BLaER1 (cell line): ENCODE measurements around the gene GPT2.
"Not testable (repeated sequence)": the region's sequence is repeated elsewhere in the genome, so short reads cannot be mapped to it uniquely, and the experiment has no call there.

Experiments
- H3K27ac ChIP-seq: shearing (Covaris generic); formaldehyde crosslinking; 2 replicates; pipeline ENCODE4 v1.8.1; 2022
- H3K27me3 ChIP-seq: shearing (Covaris generic); formaldehyde crosslinking; 2 replicates; pipeline ENCODE4 v1.8.1; 2022
- H3K36me3 ChIP-seq: shearing (Covaris generic); formaldehyde crosslinking; 2 replicates; pipeline ENCODE4 v1.8.1; 2022
- H3K4me1 ChIP-seq: shearing (Covaris generic); formaldehyde crosslinking; 2 replicates; pipeline ENCODE4 v1.8.1; 2022
- H3K4me2 ChIP-seq: shearing (Covaris generic); formaldehyde crosslinking; 2 replicates; pipeline ENCODE4 v1.8.1; 2022
- H3K4me3 ChIP-seq: shearing (Covaris generic); formaldehyde crosslinking; 2 replicates; pipeline ENCODE4 v1.8.1; 2022
- H3K9ac ChIP-seq: shearing (Covaris generic); formaldehyde crosslinking; 2 replicates; pipeline ENCODE4 v1.8.1; 2022
- H3K9me3 ChIP-seq: shearing (Covaris generic); formaldehyde crosslinking; 2 replicates; pipeline ENCODE4 v1.8.1; 2022
- H4K20me1 ChIP-seq: shearing (Covaris generic); formaldehyde crosslinking; 2 replicates; pipeline ENCODE4 v1.8.1; 2022
- Cebpa-rat ChIP-seq: shearing (Covaris generic); IDR thresholded peaks from 2 replicates; pipeline ENCODE4 v1.8.1; 2022

The GPT2 gene

DNA sequence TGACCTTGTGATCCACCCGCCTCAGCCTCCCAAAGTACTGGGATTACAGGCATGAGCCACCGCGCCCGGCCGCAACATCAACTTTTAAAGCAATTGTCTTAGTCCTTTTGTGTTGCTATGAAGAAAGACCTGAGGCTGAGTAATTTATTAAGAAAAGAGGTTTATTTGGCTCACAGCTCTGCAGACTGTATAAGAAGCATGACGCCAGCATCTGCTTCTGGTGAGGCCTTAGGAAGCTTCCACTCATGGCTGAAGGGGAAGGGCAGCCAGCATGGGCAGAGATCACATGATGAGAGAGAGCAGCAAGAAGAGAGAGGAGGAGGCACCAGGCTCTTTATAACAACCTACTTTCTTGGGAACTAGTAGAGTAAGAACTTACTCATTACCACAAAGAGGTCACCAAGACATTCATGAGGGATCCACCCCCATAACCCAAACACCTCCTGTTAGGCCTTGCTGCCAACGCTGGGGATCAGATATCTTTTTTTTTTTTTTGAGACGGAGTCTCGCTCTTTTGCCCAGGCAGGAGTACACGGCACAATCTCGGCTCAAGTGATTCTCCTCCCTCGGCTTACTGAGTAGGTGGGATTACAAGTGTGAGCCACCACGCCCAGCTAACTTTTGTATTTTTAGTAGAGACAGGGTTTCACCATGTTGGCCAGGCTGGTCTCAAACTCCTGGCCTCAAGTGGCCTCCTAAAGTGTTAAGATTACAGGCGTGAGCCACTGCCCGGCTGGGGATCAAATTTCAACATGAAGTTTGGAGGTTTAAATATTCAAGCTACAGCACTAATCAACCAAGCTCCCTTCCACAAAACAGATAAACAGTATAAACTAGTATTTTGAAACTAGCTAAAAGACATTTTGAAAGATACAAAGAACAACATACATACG, 21.4 kb upstream of the GPT2 start:
- no peak overlapping the region for H3K4me3 ChIP-seq
- no peaks in the 10 kb centered on the region for H4K20me1 ChIP-seq
- H3K36me3 ChIP-seq: no peaks in the 10 kb centered on the region
- H3K27ac ChIP-seq: no peak overlapping the region
- no peak for TF ChIP-seq Cebpa-rat
- H3K9me3 ChIP-seq: no peaks in the 10 kb centered on the region
- no peaks in the 10 kb centered on the region for H3K4me1 ChIP-seq
- H3K27me3 ChIP-seq: no peaks in the 10 kb centered on the region
- no peak overlapping the region for H3K4me2 ChIP-seq
- no peak overlapping the region for H3K9ac ChIP-seq

DNA sequence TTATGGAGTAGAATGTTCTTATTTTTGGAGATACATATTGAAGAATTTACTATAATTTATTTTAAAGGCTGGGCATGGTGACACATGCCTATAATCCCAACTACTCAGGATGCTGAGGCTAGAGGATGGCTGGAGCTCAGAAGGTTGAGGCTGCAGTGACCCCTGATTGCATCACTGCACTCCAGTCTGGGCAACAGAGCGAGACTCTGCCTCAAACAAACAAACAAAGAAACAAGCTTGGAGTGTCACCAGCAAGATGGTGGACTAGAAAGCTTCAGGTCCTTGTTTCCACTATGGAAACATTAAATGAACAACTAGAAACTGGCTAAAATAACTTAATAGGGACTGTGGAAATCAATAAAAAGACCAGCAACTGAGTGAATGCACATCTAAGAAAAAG, 17.9 kb upstream of the GPT2 start:
- peaks cover 8% of the 10 kb centered on the region for H3K9me3 ChIP-seq
- no peak overlapping the region for H3K9ac ChIP-seq
- H3K4me3 ChIP-seq: no peak overlapping the region
- TF ChIP-seq Cebpa-rat: no peak
- no peak overlapping the region for H3K4me2 ChIP-seq
- H4K20me1 ChIP-seq: no peaks in the 10 kb centered on the region
- H3K27me3 ChIP-seq: no peaks in the 10 kb centered on the region
- H3K27ac ChIP-seq: no peak overlapping the region
- H3K4me1 ChIP-seq: no peaks in the 10 kb centered on the region
- no peaks in the 10 kb centered on the region for H3K36me3 ChIP-seq

DNA sequence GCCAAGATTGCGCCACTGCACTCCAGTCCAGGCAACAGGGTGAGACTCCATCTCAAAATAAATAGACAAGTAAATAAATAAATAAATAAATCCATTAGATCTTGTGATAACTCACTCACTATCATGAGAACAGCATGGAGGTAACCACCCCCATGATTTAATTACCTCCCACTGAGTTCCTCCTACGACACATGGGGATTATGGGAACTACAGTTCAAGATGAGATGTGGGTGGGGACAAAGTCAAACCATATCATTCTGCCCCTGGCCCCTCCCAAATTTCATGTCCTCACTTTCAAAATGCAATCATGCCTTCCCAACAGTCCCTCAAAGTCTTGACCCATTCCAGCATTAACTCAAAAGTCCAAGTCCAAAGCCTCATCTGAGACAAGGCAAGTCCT, 16.7 kb upstream of the GPT2 start:
- not testable (repeated sequence) for H3K27ac ChIP-seq, H3K9ac ChIP-seq, H3K27me3 ChIP-seq, H3K4me1 ChIP-seq, H3K4me3 ChIP-seq, H4K20me1 ChIP-seq, H3K9me3 ChIP-seq, H3K36me3 ChIP-seq, H3K4me2 ChIP-seq

DNA sequence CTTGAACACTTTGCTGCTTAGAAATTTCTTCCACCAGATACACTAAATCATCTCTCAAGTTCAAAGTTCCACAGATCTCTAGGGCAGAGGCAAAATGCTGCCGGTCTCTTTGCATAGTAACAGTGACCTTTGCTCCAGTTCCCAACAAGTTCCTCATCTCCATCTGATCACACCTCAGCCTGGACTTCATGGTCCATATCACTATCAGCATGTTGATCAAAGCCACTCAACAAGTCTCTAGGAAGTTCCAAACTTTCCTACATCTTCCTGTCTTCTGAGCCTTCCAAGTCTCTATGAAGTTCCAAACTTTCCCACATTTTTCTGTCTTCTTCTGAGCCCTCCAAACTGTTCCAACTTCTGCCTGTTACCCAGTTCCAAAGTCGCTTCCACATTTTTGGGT, 15.3 kb upstream of the GPT2 start:
- H3K4me1 ChIP-seq, H3K4me2 ChIP-seq, H3K27ac ChIP-seq: not testable (repeated sequence)

DNA sequence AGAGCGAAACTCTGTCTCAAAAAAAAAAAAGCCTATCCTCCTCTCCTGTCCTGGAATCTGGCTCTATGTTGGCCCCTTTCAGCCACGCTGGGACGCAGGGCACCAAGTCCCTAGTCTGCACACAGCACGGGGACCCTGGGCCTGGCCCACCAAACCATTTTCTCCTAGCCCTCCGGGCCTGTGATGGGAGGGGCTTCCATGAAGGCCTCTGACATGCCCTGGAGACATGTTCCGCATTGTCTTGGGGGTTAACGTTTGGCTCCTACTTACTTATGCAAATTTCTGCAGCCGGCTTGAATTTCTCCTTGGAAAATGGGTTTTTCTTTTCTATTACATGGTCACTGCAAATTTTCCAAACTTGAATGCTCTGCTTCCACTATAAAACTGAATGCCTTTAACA, 12.6 kb upstream of the GPT2 start:
- TF ChIP-seq Cebpa-rat: no peak
- Histone ChIP-seq H3K9me3 (peaks cover 8% of the 10 kb centered on the region), H3K36me3 (no peaks in the 10 kb centered on the region), H4K20me1 (no peaks in the 10 kb centered on the region), H3K9ac (no peak overlapping the region), H3K27me3 (no peaks in the 10 kb centered on the region), H3K4me2 (no peak overlapping the region), H3K27ac (no peak overlapping the region), H3K4me1 (no peaks in the 10 kb centered on the region), H3K4me3 (no peak overlapping the region)

More for the DNA sequence above, 15.3 kb upstream of the GPT2 start:
- H4K20me1 ChIP-seq, H3K36me3 ChIP-seq, H3K27me3 ChIP-seq, H3K4me3 ChIP-seq, H3K9me3 ChIP-seq, H3K9ac ChIP-seq: not testable (repeated sequence)

DNA sequence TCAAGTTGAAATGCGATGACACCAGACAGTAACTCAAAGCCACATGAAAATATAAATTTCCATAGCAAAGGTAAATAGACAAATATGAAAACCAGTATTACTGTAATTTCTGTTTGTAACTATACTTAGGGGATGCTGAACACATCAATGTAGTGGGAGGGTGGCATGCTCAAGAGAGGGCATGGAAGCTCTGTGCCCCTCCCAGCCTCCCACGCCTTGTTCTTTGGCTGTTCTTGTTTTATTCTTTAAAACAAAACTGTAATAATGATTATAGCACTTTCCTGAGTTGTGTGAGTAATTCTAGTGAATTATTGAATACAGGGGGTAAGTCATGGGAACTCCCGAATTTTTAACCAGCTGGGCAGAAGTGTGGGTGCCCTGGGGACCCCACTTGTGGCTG, 11.0 kb upstream of the GPT2 start:
- H3K36me3 ChIP-seq: no peaks in the 10 kb centered on the region
- no peak for TF ChIP-seq Cebpa-rat
- H3K9me3 ChIP-seq: peaks cover 4% of the 10 kb centered on the region
- H3K4me1 ChIP-seq: no peaks in the 10 kb centered on the region
- H3K4me2 ChIP-seq: no peak overlapping the region
- no peak overlapping the region for H3K4me3 ChIP-seq
- no peak overlapping the region for H3K9ac ChIP-seq
- H4K20me1 ChIP-seq: no peaks in the 10 kb centered on the region
- no peak overlapping the region for H3K27ac ChIP-seq
- H3K27me3 ChIP-seq: no peaks in the 10 kb centered on the region

DNA sequence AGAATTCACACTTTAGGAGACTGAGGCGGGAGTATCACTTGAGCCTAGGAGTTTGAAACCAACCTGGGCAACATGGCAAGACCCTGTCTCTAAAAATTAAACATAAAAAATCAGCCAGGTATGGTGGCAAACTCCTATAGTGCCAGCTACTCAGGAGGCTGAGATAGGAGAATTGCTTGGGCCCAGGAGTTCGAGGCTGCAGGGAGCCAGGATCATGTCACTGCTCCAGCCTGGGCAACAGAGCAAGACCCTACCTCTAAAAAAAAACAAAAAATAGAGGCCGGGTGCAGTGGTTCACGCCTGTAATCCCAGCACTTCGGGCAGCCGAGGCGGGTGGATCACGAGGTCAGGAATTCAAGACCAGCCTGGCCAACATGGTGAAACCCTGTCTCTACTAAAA, 8.9 kb upstream of the GPT2 start:
- Histone ChIP-seq H3K4me1 (no peaks in the 10 kb centered on the region), H3K9ac (no peak overlapping the region), H3K4me3 (no peak overlapping the region), H3K27ac (no peak overlapping the region), H4K20me1 (no peaks in the 10 kb centered on the region), H3K36me3 (no peaks in the 10 kb centered on the region), H3K27me3 (no peaks in the 10 kb centered on the region), H3K9me3 (no peaks in the 10 kb centered on the region), H3K4me2 (no peak overlapping the region)
- no peak for TF ChIP-seq Cebpa-rat

DNA sequence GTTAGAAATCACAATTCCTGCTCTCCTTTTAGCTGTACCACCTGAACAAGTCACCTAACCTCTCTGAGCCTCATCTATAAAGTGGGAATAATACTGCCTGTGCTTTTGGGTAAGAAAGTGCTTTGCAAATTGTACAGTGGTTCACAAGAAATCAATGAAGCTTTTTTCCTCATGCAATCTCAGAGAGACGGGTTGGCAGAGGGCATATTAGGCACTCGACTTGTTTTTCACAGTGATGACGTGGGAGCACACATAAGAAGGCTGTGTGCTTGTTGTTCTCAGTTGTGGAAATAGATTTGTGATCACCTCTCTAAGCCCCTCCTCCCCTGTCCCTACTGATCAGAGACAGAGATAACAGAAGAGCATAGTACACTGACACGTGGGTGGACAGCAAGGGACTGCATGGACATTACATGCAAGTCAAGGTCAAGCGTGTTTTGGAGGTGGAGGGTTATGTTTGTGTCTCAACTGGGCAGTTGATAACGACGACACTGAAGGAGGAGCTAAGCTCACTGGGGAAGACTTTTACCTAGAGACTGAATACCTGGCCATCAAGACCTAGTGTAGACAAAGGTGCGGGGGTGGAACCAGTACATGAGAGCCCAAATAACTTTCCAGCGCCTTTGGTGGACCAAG, 1.7 kb upstream of the GPT2 start:
- Histone ChIP-seq H3K4me3 (no peak overlapping the region), H3K4me1 (peaks cover 39% of the 10 kb centered on the region), H3K4me2 (peak overlapping the region; percentile 88; the same call in 1 of the 2 replicates), H3K27ac (peak overlapping the region; percentile 88), H3K27me3 (no peaks in the 10 kb centered on the region), H3K9me3 (no peaks in the 10 kb centered on the region), H4K20me1 (peaks cover 21% of the 10 kb centered on the region), H3K9ac (no peak overlapping the region), H3K36me3 (peaks cover 16% of the 10 kb centered on the region)
- no peak for TF ChIP-seq Cebpa-rat

DNA sequence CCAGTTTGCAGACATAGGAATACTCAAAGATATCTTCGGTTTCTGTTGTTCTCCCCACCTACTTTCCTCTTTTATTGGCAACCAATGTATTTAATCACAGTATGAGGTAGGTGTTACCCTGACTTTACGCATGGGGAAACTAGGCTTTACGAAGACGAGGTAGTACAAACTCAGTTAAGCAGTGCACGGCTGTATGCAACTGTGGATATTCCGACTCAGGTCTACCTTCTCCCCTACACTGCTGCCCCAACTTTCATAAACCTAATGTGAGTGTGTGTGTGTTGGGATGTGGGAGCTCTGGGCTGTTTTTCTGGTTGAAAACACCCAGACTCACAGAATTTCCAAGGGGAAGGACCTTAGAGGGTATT, 1.2 kb upstream of the GPT2 start:
- Histone ChIP-seq H3K27ac (peak overlapping the region; percentile 88), H3K36me3 (peaks cover 21% of the 10 kb centered on the region), H4K20me1 (peaks cover 26% of the 10 kb centered on the region), H3K27me3 (no peaks in the 10 kb centered on the region), H3K4me2 (peak overlapping the region; percentile 88), H3K4me1 (peaks cover 44% of the 10 kb centered on the region), H3K4me3 (no peak overlapping the region), H3K9me3 (no peaks in the 10 kb centered on the region), H3K9ac (peak overlapping the region; percentile 94)
- no peak for TF ChIP-seq Cebpa-rat

DNA sequence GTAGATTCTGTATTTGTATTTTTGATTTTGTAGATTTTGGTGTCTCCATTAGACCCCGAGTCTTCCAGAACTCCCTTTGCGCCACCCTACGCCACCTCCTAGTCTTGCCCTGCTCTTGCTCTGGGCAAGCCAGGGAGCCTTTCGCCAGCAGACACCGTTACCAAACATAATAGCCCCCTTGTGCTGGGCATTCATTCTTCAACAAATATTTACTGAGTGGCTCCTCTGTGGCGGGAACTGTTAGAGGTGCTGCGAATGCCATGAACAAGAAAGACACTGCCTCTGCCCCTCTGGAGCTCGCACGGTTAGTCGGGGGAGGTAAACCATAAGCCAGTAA, 841 bp upstream of the GPT2 start:
- H3K27ac ChIP-seq: peak overlapping the region; percentile 88
- peaks cover 25% of the 10 kb centered on the region for H3K36me3 ChIP-seq
- H3K4me3 ChIP-seq: peak overlapping the region; percentile 92
- peak overlapping the region; percentile 88 for H3K4me2 ChIP-seq
- no peaks in the 10 kb centered on the region for H3K27me3 ChIP-seq
- H3K4me1 ChIP-seq: peaks cover 48% of the 10 kb centered on the region
- no peak for TF ChIP-seq Cebpa-rat
- peaks cover 30% of the 10 kb centered on the region for H4K20me1 ChIP-seq
- H3K9ac ChIP-seq: peak overlapping the region; percentile 94
- H3K9me3 ChIP-seq: no peaks in the 10 kb centered on the region
